Rectal smooth muscle tissue (tissue), 1 donor: ENCODE data around the gene SCG5.

Experiments used
- H3K27ac ChIP-seq: one replicate; pipeline ENCODE4 v1.7.0; 2013; ENCODE audit warnings: low read depth, low read length, inconsistent platforms
- H3K27me3 ChIP-seq: one replicate; pipeline ENCODE4 v1.7.0; 2013; ENCODE audit warnings: low read length; ENCODE audit not compliant: control insufficient read depth, insufficient read depth
- H3K36me3 ChIP-seq: one replicate; pipeline ENCODE4 v1.7.0; 2013; ENCODE audit warnings: low read length; ENCODE audit not compliant: control insufficient read depth, insufficient read depth
- H3K4me1 ChIP-seq: one replicate; pipeline ENCODE4 v1.7.0; 2013; ENCODE audit warnings: low read length; ENCODE audit not compliant: control insufficient read depth, insufficient read depth
- H3K4me3 ChIP-seq: one replicate; pipeline ENCODE4 v1.7.0; 2013; ENCODE audit warnings: low read length
- H3K9ac ChIP-seq: one replicate; pipeline ENCODE4 v1.7.0; 2013; ENCODE audit warnings: low read length

Gene SCG5

DNA sequence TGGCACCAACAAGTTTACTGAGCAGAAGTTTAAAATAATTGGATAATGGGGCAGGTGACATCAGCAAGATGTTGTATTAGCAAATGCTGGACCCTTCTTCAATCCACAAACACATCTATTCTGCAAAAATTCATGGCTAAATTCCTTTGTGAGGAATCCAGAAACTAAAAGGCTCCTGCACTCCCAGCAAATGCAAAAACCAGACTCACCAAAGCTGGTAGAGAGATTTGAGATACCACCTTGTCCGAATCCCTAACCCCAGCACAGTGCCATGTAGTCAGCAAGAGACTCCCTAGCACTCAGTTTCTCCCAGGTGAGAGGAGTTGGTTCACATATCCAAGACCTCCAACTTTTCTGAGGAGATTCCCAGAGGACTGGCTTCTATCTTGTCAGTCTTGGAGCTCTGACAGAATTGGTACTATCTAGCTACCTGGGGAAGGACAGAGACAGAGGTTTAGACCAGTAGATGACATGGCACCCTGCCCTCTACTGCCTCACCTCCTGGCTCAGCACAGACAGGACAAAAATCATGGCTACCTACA is 98.1 kb downstream of the SCG5 start:
- no peaks in the 10 kb centered on the region for H3K4me1 ChIP-seq
- no peak overlapping the region for H3K9ac ChIP-seq
- no peak overlapping the region for H3K4me3 ChIP-seq
- no peak overlapping the region for H3K27ac ChIP-seq
- H3K27me3 ChIP-seq = no peaks in the 10 kb centered on the region
- no peaks in the 10 kb centered on the region for H3K36me3 ChIP-seq

DNA sequence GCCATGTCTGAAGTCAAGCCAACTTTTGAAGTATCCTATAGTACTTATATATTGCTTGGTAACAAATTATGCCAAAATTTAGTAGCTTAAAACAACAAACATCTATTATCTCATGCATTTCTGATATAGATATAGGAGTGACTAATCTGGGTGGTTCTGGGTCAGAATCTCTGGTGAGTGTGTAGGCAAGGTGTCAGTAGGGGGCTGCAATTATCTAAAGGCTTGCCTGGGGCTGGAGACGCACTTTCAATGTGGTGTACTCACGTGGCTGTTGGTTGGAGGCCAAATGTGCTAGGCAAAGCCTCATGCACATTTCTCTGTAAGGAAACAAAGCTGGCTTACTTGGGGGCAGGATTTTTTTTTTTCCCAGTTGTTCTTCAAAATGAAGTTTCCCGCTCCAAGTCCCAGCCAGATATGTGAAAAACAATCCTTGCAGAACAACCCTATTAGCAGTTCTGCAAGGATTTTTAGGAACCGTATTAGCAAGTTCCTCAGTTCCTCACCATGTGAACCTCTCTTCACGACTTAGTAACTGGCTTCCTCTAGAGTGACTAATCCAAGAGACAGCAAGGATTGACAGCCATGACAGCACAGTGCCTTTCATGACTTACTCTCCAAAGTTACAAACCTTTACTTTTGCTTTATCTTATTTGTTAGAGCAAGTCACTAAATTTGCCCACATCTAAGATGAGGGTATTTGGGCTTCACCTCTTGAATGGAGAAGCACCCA is 102.1 kb downstream of the SCG5 start:
- H3K27me3 ChIP-seq = no peaks in the 10 kb centered on the region
- H3K36me3 ChIP-seq = no peaks in the 10 kb centered on the region
- H3K4me1 ChIP-seq = no peaks in the 10 kb centered on the region
- H3K9ac ChIP-seq = no peak overlapping the region
- no peak overlapping the region for H3K27ac ChIP-seq
- H3K4me3 ChIP-seq = no peak overlapping the region

DNA sequence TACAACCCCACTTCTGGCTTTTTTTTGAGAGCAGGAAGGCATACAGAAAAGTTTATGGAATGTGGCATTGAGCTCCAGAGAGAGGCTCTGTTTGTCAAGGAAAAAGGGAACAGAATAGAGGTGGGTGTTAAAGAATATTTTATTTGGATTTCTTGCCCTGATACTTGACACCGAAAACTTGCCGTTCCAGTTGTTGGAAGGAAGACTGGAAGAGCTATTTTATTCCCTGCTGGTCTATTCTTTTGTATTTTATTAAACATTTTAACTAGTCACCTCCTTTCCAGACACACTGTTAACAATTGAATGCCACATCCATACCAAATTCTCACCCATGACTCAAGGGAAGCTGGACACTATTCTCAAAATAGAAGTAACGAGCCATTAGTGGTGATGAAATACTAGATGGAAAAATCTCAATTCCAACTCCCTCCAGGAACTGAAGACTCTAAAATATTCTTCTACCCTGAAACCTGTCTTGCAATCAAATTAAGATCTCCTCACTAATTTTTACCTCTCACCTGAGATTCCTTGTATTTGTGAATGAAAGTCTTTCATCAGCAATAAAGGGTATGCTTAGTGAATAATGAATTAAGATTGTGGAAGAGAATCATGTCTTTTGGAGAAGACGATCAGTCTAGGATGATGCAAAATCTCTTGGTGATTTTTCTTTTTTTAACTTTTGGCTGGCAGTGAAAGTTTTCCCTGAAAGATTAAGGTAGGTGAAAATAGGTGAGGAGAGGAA is 104.8 kb downstream of the SCG5 start:
- Histone ChIP-seq H3K9ac (no peak overlapping the region), H3K4me3 (no peak overlapping the region), H3K36me3 (no peaks in the 10 kb centered on the region), H3K4me1 (no peaks in the 10 kb centered on the region), H3K27me3 (no peaks in the 10 kb centered on the region), H3K27ac (no peak overlapping the region)
